Lower lobe of right lung (tissue), 2 donors: ENCODE data around the gene MTA1. TPM values are rescaled to one million over a fixed set of nuclear protein-coding genes. Genes with fewer than 3 reads are reported as not detected.

Experiments used
- ATAC-seq, 2 donors: fragments of 200-7000 bp; cut with Tn5 transposase; one replicate each; pipeline ENCODE4 v1.9.1; 2020 to 2022; ENCODE audit warnings: mild to moderate bottlenecking in 2 of 2, moderate library complexity in 2 of 2
- DNase-seq: peaks from one replicate; pipeline ENCODE4 v3.0.0-alpha.2; 2020
- H3K27ac ChIP-seq: fragments of 200-600 bp; one replicate; pipeline ENCODE4 v1.8.0; 2022
- H3K27me3 ChIP-seq: fragments of 200-600 bp; one replicate; pipeline ENCODE4 v1.8.0; 2022; ENCODE audit warnings: low read depth
- H3K36me3 ChIP-seq: fragments of 200-600 bp; one replicate; pipeline ENCODE4 v1.8.0; 2022; ENCODE audit warnings: mild to moderate bottlenecking
- H3K4me1 ChIP-seq: fragments of 200-600 bp; one replicate; pipeline ENCODE4 v1.8.0; 2022
- H3K4me3 ChIP-seq: fragments of 200-600 bp; one replicate; pipeline ENCODE4 v1.8.0; 2022; ENCODE audit warnings: mild to moderate bottlenecking
- H3K9me3 ChIP-seq: fragments of 200-600 bp; one replicate; pipeline ENCODE4 v1.8.0; 2022
- intact Hi-C: fragments of 100-400 bp; cut with DNase I; formaldehyde crosslinking; loops from one replicate; pipeline ENCODE4 v1.11.0; 2022
- total RNA-seq: library from RNA; stranded (reverse); fragmentation: NEBNext Ultra II Directional; extraction: Animal tissue kit (Norgen Biotek cat#: 25700); gene quantifications from one replicate; pipeline ENCODE4 v1.2.1, GENCODE V29; 2021
- TF ChIP-seq, protein P1 (sequence below): fragments of 200-600 bp; IDR thresholded peaks from one replicate; pipeline ENCODE4 v1.8.0; 2022; ENCODE audit warnings: antibody characterized with exemption, mild to moderate bottlenecking
- donor health status: DM: no; HTN: yes; CAD: no; lungs with severe emphysema.

Gene MTA1
- total RNA-seq, 1 donor from 2014 or later, result 69.7 TPM

DNA sequence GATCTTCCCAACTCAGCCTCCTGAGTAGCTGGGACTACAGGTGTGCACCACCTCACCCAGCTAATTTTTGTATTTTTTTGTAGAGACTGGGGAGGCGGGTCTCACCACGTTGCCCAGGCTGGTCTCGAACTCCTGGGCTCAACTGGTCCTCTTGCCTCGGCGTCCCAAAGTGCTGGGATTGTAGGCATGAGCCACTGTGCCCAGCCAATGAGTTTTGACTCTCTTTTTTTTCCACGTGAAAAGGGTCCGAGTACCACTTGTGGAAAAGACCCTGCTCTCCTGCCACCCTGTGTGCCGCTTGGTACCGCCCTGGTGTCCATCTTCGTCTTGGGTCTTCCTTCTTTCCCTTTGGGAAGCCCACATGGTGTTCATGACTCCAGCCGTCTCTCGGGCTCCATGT lies 89.0 kb downstream of the MTA1 start:
- intact Hi-C loops, result no loop called here
- peaks cover 55% of the 10 kb centered on the region for H3K27me3 ChIP-seq
- H3K9me3 ChIP-seq, result no peaks in the 10 kb centered on the region
- ATAC-seq (no peak), DNase-seq (no peak)
- H3K27ac ChIP-seq, result no peak overlapping the region
- TF ChIP-seq, protein P1, sequence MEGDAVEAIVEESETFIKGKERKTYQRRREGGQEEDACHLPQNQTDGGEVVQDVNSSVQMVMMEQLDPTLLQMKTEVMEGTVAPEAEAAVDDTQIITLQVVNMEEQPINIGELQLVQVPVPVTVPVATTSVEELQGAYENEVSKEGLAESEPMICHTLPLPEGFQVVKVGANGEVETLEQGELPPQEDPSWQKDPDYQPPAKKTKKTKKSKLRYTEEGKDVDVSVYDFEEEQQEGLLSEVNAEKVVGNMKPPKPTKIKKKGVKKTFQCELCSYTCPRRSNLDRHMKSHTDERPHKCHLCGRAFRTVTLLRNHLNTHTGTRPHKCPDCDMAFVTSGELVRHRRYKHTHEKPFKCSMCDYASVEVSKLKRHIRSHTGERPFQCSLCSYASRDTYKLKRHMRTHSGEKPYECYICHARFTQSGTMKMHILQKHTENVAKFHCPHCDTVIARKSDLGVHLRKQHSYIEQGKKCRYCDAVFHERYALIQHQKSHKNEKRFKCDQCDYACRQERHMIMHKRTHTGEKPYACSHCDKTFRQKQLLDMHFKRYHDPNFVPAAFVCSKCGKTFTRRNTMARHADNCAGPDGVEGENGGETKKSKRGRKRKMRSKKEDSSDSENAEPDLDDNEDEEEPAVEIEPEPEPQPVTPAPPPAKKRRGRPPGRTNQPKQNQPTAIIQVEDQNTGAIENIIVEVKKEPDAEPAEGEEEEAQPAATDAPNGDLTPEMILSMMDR, result no peak
- H3K36me3 ChIP-seq, result no peaks in the 10 kb centered on the region
- H3K4me3 ChIP-seq, result no peak overlapping the region
- H3K4me1 ChIP-seq, result no peaks in the 10 kb centered on the region

DNA sequence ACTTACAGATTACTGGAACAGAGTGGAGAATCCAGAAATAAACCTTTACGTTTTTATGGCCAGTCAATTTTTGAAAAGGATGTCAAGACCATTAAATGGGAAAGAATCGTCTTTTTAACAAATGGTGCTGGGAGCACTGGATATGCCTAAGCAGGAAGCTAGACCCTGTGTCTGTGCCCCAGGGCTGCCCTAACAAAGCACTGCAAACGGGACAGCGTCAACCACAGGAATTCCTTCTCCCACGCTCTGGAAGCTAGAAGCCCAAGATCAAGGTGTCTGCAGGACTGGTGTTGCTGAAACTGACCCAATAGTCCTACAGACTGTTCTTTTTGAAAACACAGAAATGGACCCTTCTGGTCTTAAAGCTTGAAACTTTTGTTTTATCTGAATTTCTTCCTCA lies 97.5 kb downstream of the MTA1 start:
- intact Hi-C loops, result no loop called here
- no peak for DNase-seq
- no peaks in the 10 kb centered on the region for H3K36me3 ChIP-seq
- no peak overlapping the region for H3K4me3 ChIP-seq
- H3K27me3 ChIP-seq, result peaks cover 20% of the 10 kb centered on the region
- TF ChIP-seq, protein P1, result no peak
- ATAC-seq, result no peak
- H3K4me1 ChIP-seq, result no peaks in the 10 kb centered on the region
- H3K27ac ChIP-seq, result no peak overlapping the region
- H3K9me3 ChIP-seq, result no peaks in the 10 kb centered on the region

DNA sequence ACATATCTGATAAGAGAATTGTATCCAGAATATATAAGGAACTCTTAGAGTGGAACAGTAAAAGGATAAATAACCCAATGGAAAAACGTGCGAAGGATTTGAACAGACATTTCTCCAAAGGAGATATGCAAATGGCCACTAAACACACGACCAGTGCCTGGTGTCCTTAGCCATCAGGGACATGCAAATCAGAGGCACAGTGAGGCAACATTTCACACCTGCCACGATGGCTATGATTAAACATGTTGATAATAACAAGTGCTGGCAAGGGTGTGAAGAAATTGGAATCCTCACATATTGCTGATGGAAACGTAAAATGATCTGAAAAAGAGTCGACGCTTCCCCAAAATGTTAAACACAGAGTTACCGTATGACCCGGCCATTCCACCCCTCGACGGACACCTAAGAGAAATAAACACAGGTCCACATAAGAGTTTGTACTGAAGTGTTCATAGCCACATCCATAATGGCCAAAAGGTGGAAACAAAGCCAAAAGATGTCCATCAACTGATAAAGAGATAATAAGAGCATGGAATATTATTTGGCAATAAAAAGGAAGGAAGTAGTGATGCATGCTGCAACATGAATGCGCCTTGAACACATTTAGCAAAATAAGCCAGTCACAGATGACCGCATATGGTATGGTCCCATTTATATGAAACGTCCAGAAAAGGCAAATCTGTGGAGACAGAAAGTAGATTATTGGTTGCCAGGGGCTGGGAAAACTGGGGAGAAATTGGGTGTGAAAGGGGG lies 100.5 kb downstream of the MTA1 start:
- no peaks in the 10 kb centered on the region for H3K36me3 ChIP-seq
- H3K9me3 ChIP-seq, result no peaks in the 10 kb centered on the region
- no peak overlapping the region for H3K4me3 ChIP-seq
- DNase-seq (no peak), ATAC-seq (no peak)
- H3K4me1 ChIP-seq, result no peaks in the 10 kb centered on the region
- H3K27ac ChIP-seq, result no peak overlapping the region
- intact Hi-C loops, result no loop called here
- TF ChIP-seq, protein P1, result no peak
- peaks cover 16% of the 10 kb centered on the region for H3K27me3 ChIP-seq

Other genes with a start within 250 kb of the MTA1 start
- gene NUDT14, start 238.5 kb upstream of the MTA1 start, total RNA-seq, result 54.5 TPM
- 53.0 TPM for gene BTBD6, start 171.3 kb upstream of the MTA1 start, total RNA-seq
- gene BRF1, start 118.8 kb upstream of the MTA1 start, total RNA-seq, result 35.7 TPM
- 79.7 TPM for gene PACS2, start 105.1 kb upstream of the MTA1 start, total RNA-seq
- gene TEX22, start 21.3 kb upstream of the MTA1 start, total RNA-seq, result 3.8 TPM
- gene CRIP2, start 55.0 kb downstream of the MTA1 start, total RNA-seq, result 143 TPM
- gene CRIP1, start 67.1 kb downstream of the MTA1 start, total RNA-seq, result 237 TPM
- gene TEDC1, start 71.4 kb downstream of the MTA1 start, total RNA-seq, result 10.6 TPM
- gene TMEM121, start 106.8 kb downstream of the MTA1 start, total RNA-seq, result 3.0 TPM